Calu3 (cell line): ENCODE results near the gene JPT2. TPM values are rescaled to one million over a fixed set of nuclear protein-coding genes. Genes with fewer than 3 reads are reported as not detected.

ENCODE experiments used
- BruUV-seq: library from RNA; stranded (reverse); fragments of 400-500 nt; replicated peaks from 2 replicates; lab custom pipeline; 2021; lab: Mats Ljungman, UMichigan
- CTCF ChIA-PET: fragments of 300-600 bp; sonication (Branson Sonifier 250); formaldehyde crosslinking; loops from one replicate; lab custom pipeline; 2022; ENCODE audit warnings: antibody characterized with exemption; lab: Charles Lee
- DNase-seq: peaks from one replicate; pipeline ENCODE4 v3.0.0; 2022
- H3K27ac Mint-ChIP-seq: one replicate; pipeline ENCODE4 v1.8.0; 2022; ENCODE audit warnings: mixed read lengths; ENCODE audit not compliant: unreplicated experiment
- H3K27me3 Mint-ChIP-seq: one replicate; pipeline ENCODE4 v1.8.0; 2022; ENCODE audit warnings: mixed read lengths; ENCODE audit not compliant: unreplicated experiment
- H3K36me3 Mint-ChIP-seq: one replicate; pipeline ENCODE4 v1.8.0; 2022; ENCODE audit warnings: mild to moderate bottlenecking, moderate library complexity, mixed read lengths; ENCODE audit not compliant: insufficient read depth, unreplicated experiment
- H3K4me1 Mint-ChIP-seq: one replicate; pipeline ENCODE4 v1.8.0; 2022; ENCODE audit warnings: mild to moderate bottlenecking, low read depth, mixed read lengths; ENCODE audit not compliant: unreplicated experiment
- H3K4me3 Mint-ChIP-seq: one replicate; pipeline ENCODE4 v1.8.0; 2022; ENCODE audit warnings: mild to moderate bottlenecking, low read depth, moderate library complexity, mixed read lengths; ENCODE audit not compliant: unreplicated experiment
- H3K9me3 Mint-ChIP-seq: one replicate; pipeline ENCODE4 v1.8.0; 2022; ENCODE audit warnings: low read depth, mixed read lengths; ENCODE audit not compliant: unreplicated experiment
- CTCF ChIP-seq: fragments of 200-600 bp; IDR thresholded peaks from one replicate; pipeline ENCODE4 v1.8.0; 2022; ENCODE audit warnings: antibody characterized with exemption; ENCODE audit not compliant: unreplicated experiment
- intact Hi-C: fragments of 100-400 bp; cut with micrococcal nuclease; formaldehyde crosslinking; loops from one replicate; pipeline ENCODE4 v1.10.0; 2022; ENCODE audit not compliant: unreplicated experiment
- total RNA-seq: library from RNA; stranded (reverse); gene quantifications from 2 replicates; pipeline ENCODE4 v1.2.3, GENCODE V29; 2022

The JPT2 gene
- total RNA-seq, 1 experiment from 2014 or later: 185 TPM

- Mint-ChIP-seq H3K27ac (no peak overlapping the region), H3K9me3 (no peaks in the 10 kb centered on the region), H3K27me3 (no peaks in the 10 kb centered on the region), H3K36me3 (peaks cover 58% of the 10 kb centered on the region), H3K4me1 (no peaks in the 10 kb centered on the region), H3K4me3 (no peak overlapping the region)
- CTCF ChIA-PET: interaction anchor here (0.9 to 1.3 kb wide), 2 partner anchors 10 to 12 kb away, joined by 3 to 4 read pairs; partner anchors contain the start of gene JPT2
- intact Hi-C loops: no loop called here
- no peak for DNase-seq
- TF ChIP-seq CTCF: no peak
- BruUV-seq: no TSS peak
Measured at GRCh38 chr16:1666316-1666715, 11.8 kb upstream of the JPT2 start.

- BruUV-seq: no TSS peak
- Mint-ChIP-seq H3K4me3 (no peak overlapping the region), H3K36me3 (peaks cover 57% of the 10 kb centered on the region), H3K27ac (no peak overlapping the region), H3K4me1 (no peaks in the 10 kb centered on the region), H3K27me3 (no peaks in the 10 kb centered on the region), H3K9me3 (no peaks in the 10 kb centered on the region)
- no peak for DNase-seq
- CTCF ChIA-PET: interaction anchor here (0.6 kb wide), 1 partner anchor 31 kb away, joined by 3 read pairs; no protein-coding TSS in a partner anchor
- intact Hi-C loops: no loop called here
- no peak for TF ChIP-seq CTCF
Measured at GRCh38 chr16:1667271-1667670, 10.8 kb upstream of the JPT2 start.

- DNase-seq: no peak
- peaks cover 54% of the 10 kb centered on the region for H3K36me3 Mint-ChIP-seq
- no peak for TF ChIP-seq CTCF
- CTCF ChIA-PET: no interaction called here
- H3K4me1 Mint-ChIP-seq: no peaks in the 10 kb centered on the region
- H3K4me3 Mint-ChIP-seq: no peak overlapping the region
- no peaks in the 10 kb centered on the region for H3K9me3 Mint-ChIP-seq
- H3K27ac Mint-ChIP-seq: no peak overlapping the region
- intact Hi-C loops: no loop called here
- BruUV-seq: no TSS peak
- no peaks in the 10 kb centered on the region for H3K27me3 Mint-ChIP-seq
Measured at GRCh38 chr16:1667916-1668315, 10.2 kb upstream of the JPT2 start.

GRCh38 chr16:1668612-1669319 lies 9.3 kb upstream of the JPT2 start:
- peaks cover 55% of the 10 kb centered on the region for H3K36me3 Mint-ChIP-seq
- intact Hi-C loops: no loop called here
- no peak for DNase-seq
- no peak for TF ChIP-seq CTCF
- no peaks in the 10 kb centered on the region for H3K9me3 Mint-ChIP-seq
- no peak overlapping the region for H3K4me3 Mint-ChIP-seq
- H3K27me3 Mint-ChIP-seq: no peaks in the 10 kb centered on the region
- CTCF ChIA-PET: no interaction called here
- no peaks in the 10 kb centered on the region for H3K4me1 Mint-ChIP-seq
- no peak overlapping the region for H3K27ac Mint-ChIP-seq
- BruUV-seq: no TSS peak
